ENCODE results near the gene VAV2. TPM values are rescaled to one million over a fixed set of nuclear protein-coding genes. Genes with fewer than 3 reads are reported as not detected.
A peak's percentile ranks its signal among the peaks of the same experiment; 100 is the strongest.

The VAV2 gene
- total RNA-seq, 2 experiments from 2014 or later, result 4.7 to 6.4 TPM

GRCh38 chr9:133795049-133795448 is 197.1 kb downstream of the VAV2 start:
- DNase-seq (no peak), ATAC-seq (ENCODE audit: low read depth) (no peak)
- peaks cover 3% of the 10 kb centered on the region for H3K4me1 Mint-ChIP-seq
- no peaks in the 10 kb centered on the region for H3K9me3 Mint-ChIP-seq
- H3K27me3 Mint-ChIP-seq, result no peaks in the 10 kb centered on the region
- H3K27ac Mint-ChIP-seq, result no peak overlapping the region
- H3K36me3 Mint-ChIP-seq, result no peaks in the 10 kb centered on the region
- no peak overlapping the region for H3K4me3 Mint-ChIP-seq
- POLR2A ChIA-PET, result no interaction called here

- Mint-ChIP-seq H3K4me3 (no peak overlapping the region), H3K36me3 (no peaks in the 10 kb centered on the region), H3K9me3 (no peaks in the 10 kb centered on the region), H3K27ac (no peak overlapping the region), H3K27me3 (peaks cover under 1% of the 10 kb centered on the region), H3K4me1 (peaks cover 3% of the 10 kb centered on the region)
- POLR2A ChIA-PET, result interaction anchor here (0.6 to 2.1 kb wide), 2 partner anchors 198 to 200 kb away, joined by 3 to 6 read pairs; no protein-coding TSS in a partner anchor
- no peak for ATAC-seq (ENCODE audit: low read depth)
- DNase-seq, result no peak
Measured at GRCh38 chr9:133794016-133794760, 197.9 kb downstream of the VAV2 start.

GRCh38 chr9:133793471-133793870 is 198.7 kb downstream of the VAV2 start:
- Mint-ChIP-seq H3K4me1 (peaks cover 3% of the 10 kb centered on the region), H3K4me3 (no peak overlapping the region), H3K27me3 (peaks cover 5% of the 10 kb centered on the region), H3K9me3 (no peaks in the 10 kb centered on the region), H3K36me3 (no peaks in the 10 kb centered on the region), H3K27ac (no peak overlapping the region)
- no peak for ATAC-seq (ENCODE audit: low read depth)
- POLR2A ChIA-PET, result interaction anchor here (0.6 to 2.1 kb wide), 2 partner anchors 198 to 201 kb away, joined by 3 to 6 read pairs; no protein-coding TSS in a partner anchor
- no peak for DNase-seq

GRCh38 chr9:133792721-133793470 is 199.2 kb downstream of the VAV2 start:
- peaks cover 3% of the 10 kb centered on the region for H3K4me1 Mint-ChIP-seq
- peaks cover 5% of the 10 kb centered on the region for H3K27me3 Mint-ChIP-seq
- H3K4me3 Mint-ChIP-seq, result no peak overlapping the region
- H3K9me3 Mint-ChIP-seq, result no peaks in the 10 kb centered on the region
- DNase-seq (peak; percentile 67), ATAC-seq (ENCODE audit: low read depth) (peak; percentile 60)
- POLR2A ChIA-PET, result interaction anchor here (0.6 to 2.1 kb wide), 2 partner anchors 199 to 201 kb away, joined by 3 to 6 read pairs; no protein-coding TSS in a partner anchor
- no peak overlapping the region for H3K27ac Mint-ChIP-seq
- H3K36me3 Mint-ChIP-seq, result no peaks in the 10 kb centered on the region

- no peak overlapping the region for H3K4me3 Mint-ChIP-seq
- H3K27ac Mint-ChIP-seq, result no peak overlapping the region
- POLR2A ChIA-PET, result interaction anchor here (2.1 kb wide), 1 partner anchor 202 kb away, joined by 6 read pairs; no protein-coding TSS in a partner anchor
- H3K27me3 Mint-ChIP-seq, result peaks cover 5% of the 10 kb centered on the region
- ATAC-seq (ENCODE audit: low read depth) (no peak), DNase-seq (no peak)
- peaks cover 4% of the 10 kb centered on the region for H3K4me1 Mint-ChIP-seq
- no peaks in the 10 kb centered on the region for H3K9me3 Mint-ChIP-seq
- no peaks in the 10 kb centered on the region for H3K36me3 Mint-ChIP-seq
Measured at GRCh38 chr9:133791735-133792649, 200.1 kb downstream of the VAV2 start.

GRCh38 chr9:133791069-133791468 is 201.1 kb downstream of the VAV2 start:
- Mint-ChIP-seq H3K9me3 (no peaks in the 10 kb centered on the region), H3K27ac (no peak overlapping the region), H3K27me3 (peaks cover 5% of the 10 kb centered on the region), H3K4me3 (no peak overlapping the region), H3K36me3 (no peaks in the 10 kb centered on the region), H3K4me1 (peaks cover 11% of the 10 kb centered on the region)
- DNase-seq (no peak), ATAC-seq (ENCODE audit: low read depth) (no peak)
- POLR2A ChIA-PET, result no interaction called here

- no peak overlapping the region for H3K27ac Mint-ChIP-seq
- ATAC-seq (ENCODE audit: low read depth) (no peak), DNase-seq (no peak)
- H3K4me1 Mint-ChIP-seq, result peaks cover 14% of the 10 kb centered on the region
- no peaks in the 10 kb centered on the region for H3K36me3 Mint-ChIP-seq
- no peaks in the 10 kb centered on the region for H3K9me3 Mint-ChIP-seq
- peaks cover 5% of the 10 kb centered on the region for H3K27me3 Mint-ChIP-seq
- POLR2A ChIA-PET, result no interaction called here
- H3K4me3 Mint-ChIP-seq, result no peak overlapping the region
Measured at GRCh38 chr9:133789778-133790177, 202.3 kb downstream of the VAV2 start.

GRCh38 chr9:133788819-133789717 is 203.1 kb downstream of the VAV2 start:
- Mint-ChIP-seq H3K4me3 (no peak overlapping the region), H3K36me3 (no peaks in the 10 kb centered on the region), H3K27me3 (peaks cover 5% of the 10 kb centered on the region), H3K27ac (no peak overlapping the region), H3K9me3 (no peaks in the 10 kb centered on the region), H3K4me1 (peaks cover 14% of the 10 kb centered on the region)
- POLR2A ChIA-PET, result no interaction called here
- ATAC-seq (ENCODE audit: low read depth), result no peak
- no peak for DNase-seq

GRCh38 chr9:133788045-133788818 is 203.9 kb downstream of the VAV2 start:
- H3K27me3 Mint-ChIP-seq, result peaks cover 5% of the 10 kb centered on the region
- H3K4me3 Mint-ChIP-seq, result no peak overlapping the region
- H3K9me3 Mint-ChIP-seq, result no peaks in the 10 kb centered on the region
- H3K27ac Mint-ChIP-seq, result no peak overlapping the region
- H3K4me1 Mint-ChIP-seq, result peaks cover 14% of the 10 kb centered on the region
- DNase-seq, result no peak
- no peaks in the 10 kb centered on the region for H3K36me3 Mint-ChIP-seq
- no peak for ATAC-seq (ENCODE audit: low read depth)
- POLR2A ChIA-PET, result no interaction called here

- H3K4me3 Mint-ChIP-seq, result no peak overlapping the region
- no peaks in the 10 kb centered on the region for H3K9me3 Mint-ChIP-seq
- no peak overlapping the region for H3K27ac Mint-ChIP-seq
- POLR2A ChIA-PET, result no interaction called here
- H3K27me3 Mint-ChIP-seq, result peaks cover 5% of the 10 kb centered on the region
- ATAC-seq (ENCODE audit: low read depth), result peak; percentile 47
- H3K4me1 Mint-ChIP-seq, result peaks cover 14% of the 10 kb centered on the region
- H3K36me3 Mint-ChIP-seq, result no peaks in the 10 kb centered on the region
- no peak for DNase-seq
Measured at GRCh38 chr9:133787754-133788025, 204.4 kb downstream of the VAV2 start.

GRCh38 chr9:133786907-133787753 is 205.0 kb downstream of the VAV2 start:
- H3K36me3 Mint-ChIP-seq, result no peaks in the 10 kb centered on the region
- POLR2A ChIA-PET, result no interaction called here
- peaks cover 11% of the 10 kb centered on the region for H3K4me1 Mint-ChIP-seq
- H3K9me3 Mint-ChIP-seq, result no peaks in the 10 kb centered on the region
- H3K27me3 Mint-ChIP-seq, result peaks cover 5% of the 10 kb centered on the region
- peak overlapping the region; percentile 38 for H3K27ac Mint-ChIP-seq
- H3K4me3 Mint-ChIP-seq, result no peak overlapping the region
- ATAC-seq (ENCODE audit: low read depth), result no peak
- DNase-seq, result no peak

All from activated naive CD8-positive, alpha-beta T cell treated with anti-CD3 and anti-CD28 coated beads, Interleukin-2, amount 10 ng/mL, durations not matched to agents 7 days and 5 days (primary cell).